Testis (tissue), 3 donors: ENCODE data around the gene MPL. TPM values are rescaled to one million over a fixed set of nuclear protein-coding genes. Genes with fewer than 3 reads are reported as not detected.

Experiments used
- DNase-seq: peaks from one replicate; pipeline ENCODE4 v3.0.0-alpha.2; 2019
- H3K27ac ChIP-seq, 2 donors: fragments of 200-600 bp; sonication (generic); one replicate each; pipeline ENCODE4 v1.5.1; 2019
- H3K27me3 ChIP-seq: fragments of 200-600 bp; sonication (generic); one replicate; pipeline ENCODE4 v1.5.1; 2019
- H3K36me3 ChIP-seq: fragments of 200-600 bp; sonication (generic); one replicate; pipeline ENCODE4 v1.5.1; 2017; ENCODE audit warnings: low read depth; ENCODE audit errors: missing control alignments
- H3K4me1 ChIP-seq: fragments of 200-600 bp; sonication (generic); one replicate; pipeline ENCODE4 v1.5.1; 2019
- H3K4me3 ChIP-seq, 2 donors: fragments of 200-600 bp; sonication (generic); one replicate each; pipeline ENCODE4 v1.5.1; 2017 to 2019
- H3K9me3 ChIP-seq: fragments of 200-600 bp; sonication (generic); one replicate; pipeline ENCODE4 v1.5.1; 2017
- POLR2A ChIP-seq: fragments of 450-650 bp; IDR thresholded peaks from one replicate; pipeline ENCODE4 v1.6.1; 2017; ENCODE audit warnings: antibody characterized with exemption, mild to moderate bottlenecking, moderate library complexity
- WGBS, 2 donors: methylation state at CpG; one replicate each; pipeline ENCODE4 v1.1.5; 2018; 5-methylcytosine and 5-hydroxymethylcytosine counted together
- intact Hi-C: fragments of 100-400 bp; cut with DNase I; formaldehyde crosslinking; loops from one replicate; pipeline ENCODE4 v1.15.1; 2023; ENCODE audit warnings: low total_unique reads
- polyA plus RNA-seq: library from polyadenylated mRNA; stranded (reverse); fragments of 350-450 nt; fragmentation: Illumina TruSeq; extraction: RNeasy Lipid Tissue Mini Kit (QIAGEN cat#74804); gene quantifications from one replicate; pipeline ENCODE4 v1.2.3, GENCODE V29; 2014; ENCODE audit warnings: low read depth, low replicate concordance; ENCODE audit not compliant: insufficient read depth
- total RNA-seq, 2 donors: library from RNA; depleted of rRNA; stranded (reverse); fragments of >200 nt; gene quantifications; one replicate each; pipeline ENCODE4 v1.2.3, GENCODE V29; 2016
- TF ChIP-seq, protein P1 (sequence below), 3 experiments: fragments of 450-650 bp in 2 of 3; fragments of 200-600 bp in 1 of 3; sonication (generic) in 1 of 3; IDR thresholded peaks; one replicate each; pipeline ENCODE4 v1.5.1; 2016 to 2019; ENCODE audit warnings: antibody characterized with exemption in 3 of 3, mild to moderate bottlenecking in 2 of 3, moderate library complexity in 1 of 3

MPL gene
- total and polyA plus RNA-seq, 3 donors from 2014 or later: 0.32 to 0.56 (median 0.47) TPM

DNA sequence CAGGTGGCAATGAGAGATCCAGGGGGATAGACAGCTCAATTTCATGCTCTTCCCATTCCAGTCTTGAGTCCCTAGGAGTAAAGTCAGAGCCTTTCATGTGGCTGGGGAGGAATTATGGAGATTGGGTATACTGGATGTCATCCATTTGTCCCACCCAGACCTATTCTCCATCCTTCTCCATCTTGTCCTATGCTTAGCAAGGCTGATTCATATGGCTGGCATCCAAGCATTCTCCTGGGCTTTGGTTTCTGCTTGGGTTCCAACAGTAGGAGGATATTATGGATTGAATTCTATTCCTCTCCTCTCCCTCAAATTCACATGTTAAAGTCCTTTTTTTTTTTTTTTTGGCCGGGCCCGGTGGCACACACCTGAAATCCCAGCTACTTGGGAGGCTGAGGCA lies 17.3 kb downstream of the MPL start:
- Histone ChIP-seq H3K36me3 (no peaks in the 10 kb centered on the region), H3K27me3 (no peaks in the 10 kb centered on the region), H3K4me3 (no peak overlapping the region), H3K27ac (no peak overlapping the region), H3K9me3 (no peaks in the 10 kb centered on the region), H3K4me1 (no peaks in the 10 kb centered on the region)
- intact Hi-C loops: no loop called here
- 93 to 97% methylated on average over 2 of the region's 2 CpGs for WGBS, 2 donors
- TF ChIP-seq, protein P1, sequence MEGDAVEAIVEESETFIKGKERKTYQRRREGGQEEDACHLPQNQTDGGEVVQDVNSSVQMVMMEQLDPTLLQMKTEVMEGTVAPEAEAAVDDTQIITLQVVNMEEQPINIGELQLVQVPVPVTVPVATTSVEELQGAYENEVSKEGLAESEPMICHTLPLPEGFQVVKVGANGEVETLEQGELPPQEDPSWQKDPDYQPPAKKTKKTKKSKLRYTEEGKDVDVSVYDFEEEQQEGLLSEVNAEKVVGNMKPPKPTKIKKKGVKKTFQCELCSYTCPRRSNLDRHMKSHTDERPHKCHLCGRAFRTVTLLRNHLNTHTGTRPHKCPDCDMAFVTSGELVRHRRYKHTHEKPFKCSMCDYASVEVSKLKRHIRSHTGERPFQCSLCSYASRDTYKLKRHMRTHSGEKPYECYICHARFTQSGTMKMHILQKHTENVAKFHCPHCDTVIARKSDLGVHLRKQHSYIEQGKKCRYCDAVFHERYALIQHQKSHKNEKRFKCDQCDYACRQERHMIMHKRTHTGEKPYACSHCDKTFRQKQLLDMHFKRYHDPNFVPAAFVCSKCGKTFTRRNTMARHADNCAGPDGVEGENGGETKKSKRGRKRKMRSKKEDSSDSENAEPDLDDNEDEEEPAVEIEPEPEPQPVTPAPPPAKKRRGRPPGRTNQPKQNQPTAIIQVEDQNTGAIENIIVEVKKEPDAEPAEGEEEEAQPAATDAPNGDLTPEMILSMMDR (IDR thresholded peaks at IDR 0.05): no peak
- no peak for TF ChIP-seq POLR2A
- no peak for DNase-seq

DNA sequence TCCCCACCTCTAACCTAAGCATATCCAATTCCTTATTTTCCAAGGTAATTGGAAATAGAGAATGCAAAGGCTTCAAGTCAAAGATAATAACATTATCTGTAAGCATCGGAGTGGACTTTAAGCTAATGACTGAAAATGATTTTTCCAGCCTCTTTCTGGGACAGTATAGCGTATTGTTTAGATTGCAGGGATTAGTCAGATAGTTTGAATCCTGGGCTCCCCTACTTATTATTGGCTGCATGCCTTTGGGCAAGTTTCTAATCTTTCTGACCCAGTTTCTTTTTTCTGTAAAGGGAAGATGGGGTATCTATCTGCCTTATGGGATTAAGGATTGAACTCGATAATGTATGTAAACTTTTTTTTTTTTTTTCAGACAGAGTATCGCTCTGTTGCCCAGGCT lies 19.6 kb downstream of the MPL start:
- no peak for DNase-seq
- no peak overlapping the region for H3K27ac ChIP-seq
- 70 to 73% methylated on average over 4 of the region's 4 CpGs for WGBS, 2 donors
- intact Hi-C loops: no loop called here
- H3K4me3 ChIP-seq: no peak overlapping the region
- no peaks in the 10 kb centered on the region for H3K27me3 ChIP-seq
- no peaks in the 10 kb centered on the region for H3K4me1 ChIP-seq
- no peak for TF ChIP-seq POLR2A
- TF ChIP-seq, protein P1 (IDR thresholded peaks at IDR 0.05): no peak
- no peaks in the 10 kb centered on the region for H3K36me3 ChIP-seq
- no peaks in the 10 kb centered on the region for H3K9me3 ChIP-seq

GRCh38 chr1:43358121-43358745 lies 20.6 kb downstream of the MPL start:
- H3K4me3 ChIP-seq: peak overlapping the region; percentile 69 to 74
- peak overlapping the region; percentile 69 to 84 for H3K27ac ChIP-seq
- no peaks in the 10 kb centered on the region for H3K27me3 ChIP-seq
- DNase-seq: no peak
- H3K4me1 ChIP-seq: no peaks in the 10 kb centered on the region
- no peak for TF ChIP-seq POLR2A
- TF ChIP-seq, protein P1 (IDR thresholded peaks at IDR 0.05): peak in 1 of 3 experiments; percentile 6
- WGBS, 2 donors: 1% methylated on average over 18 to 23 of the region's 33 CpGs
- H3K36me3 ChIP-seq: no peaks in the 10 kb centered on the region
- H3K9me3 ChIP-seq: no peaks in the 10 kb centered on the region
- intact Hi-C loops: no loop called here

DNA sequence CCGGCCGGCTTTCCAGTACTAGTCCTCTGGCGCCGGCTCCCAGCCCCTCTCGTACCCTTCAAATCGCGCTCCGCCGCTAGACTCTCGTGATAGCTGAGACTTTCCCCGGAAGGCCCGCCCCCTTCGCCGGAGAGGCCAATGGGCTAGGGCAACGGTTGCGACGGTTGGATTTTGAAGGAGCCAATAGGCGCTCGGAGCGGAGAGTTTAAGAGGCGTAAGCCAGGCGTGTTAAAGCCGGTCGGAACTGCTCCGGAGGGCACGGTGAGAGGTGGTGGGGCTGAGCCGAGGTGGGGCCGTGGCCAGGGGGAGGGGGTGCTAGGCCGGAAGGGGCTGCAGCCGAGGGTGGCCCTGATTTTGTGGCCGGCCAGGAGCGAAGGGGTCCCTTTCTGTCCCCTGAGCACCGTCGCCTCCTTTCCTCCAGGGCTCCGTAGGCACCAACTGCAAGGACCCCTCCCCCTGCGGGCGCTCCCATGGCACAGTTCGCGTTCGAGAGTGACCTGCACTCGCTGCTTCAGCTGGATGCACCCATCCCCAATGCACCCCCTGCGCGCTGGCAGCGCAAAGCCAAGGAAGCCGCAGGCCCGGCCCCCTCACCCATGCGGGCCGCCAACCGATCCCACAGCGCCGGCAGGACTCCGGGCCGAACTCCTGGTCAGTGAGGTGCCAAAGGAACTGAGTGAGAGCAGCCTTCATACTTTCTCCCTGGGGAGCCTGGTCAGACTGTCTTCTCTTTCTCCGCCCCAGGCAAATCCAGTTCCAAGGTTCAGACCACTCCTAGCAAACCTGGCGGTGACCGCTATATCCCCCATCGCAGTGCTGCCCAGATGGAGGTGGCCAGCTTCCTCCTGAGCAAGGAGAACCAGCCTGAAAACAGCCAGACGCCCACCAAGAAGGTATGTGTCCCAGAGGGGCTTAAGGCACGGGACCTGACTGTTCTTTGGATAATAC lies 21.4 kb downstream of the MPL start, which contains the start of gene CDC20:
CDC20 (plus strand) TSS at position 236 of the 948 bp plus-strand sequence; CDS start at position 471, 235 bp downstream.
- no peaks in the 10 kb centered on the region for H3K9me3 ChIP-seq
- DNase-seq: peak; percentile 99
- peak within 1 kb of the TSS; percentile 69 to 74 for H3K4me3 ChIP-seq
- no peaks in the 10 kb centered on the region for H3K27me3 ChIP-seq
- 1 to 2% methylated on average over 24 to 54 of the region's 59 CpGs for WGBS, 2 donors
- H3K4me1 ChIP-seq: no peaks in the 10 kb centered on the region
- intact Hi-C loops: no loop called here
- TF ChIP-seq, protein P1 (IDR thresholded peaks at IDR 0.05): no peak
- TF ChIP-seq POLR2A: no peak
- no peaks in the 10 kb centered on the region for H3K36me3 ChIP-seq
- peak within 1 kb of the TSS; percentile 69 to 84 for H3K27ac ChIP-seq
